CD4-positive, alpha-beta T cell treated with Interleukin-4 for 4 hours (primary cell): Measurements from ENCODE around the gene TBX1.

Source experiments
- DNase-seq: peaks from one replicate; pipeline ENCODE4 v3.0.0-alpha.2; 2020

The TBX1 gene

GRCh38 chr22:19802894-19803735, 42.5 kb downstream of the TBX1 start:
- no peak for DNase-seq

DNA sequence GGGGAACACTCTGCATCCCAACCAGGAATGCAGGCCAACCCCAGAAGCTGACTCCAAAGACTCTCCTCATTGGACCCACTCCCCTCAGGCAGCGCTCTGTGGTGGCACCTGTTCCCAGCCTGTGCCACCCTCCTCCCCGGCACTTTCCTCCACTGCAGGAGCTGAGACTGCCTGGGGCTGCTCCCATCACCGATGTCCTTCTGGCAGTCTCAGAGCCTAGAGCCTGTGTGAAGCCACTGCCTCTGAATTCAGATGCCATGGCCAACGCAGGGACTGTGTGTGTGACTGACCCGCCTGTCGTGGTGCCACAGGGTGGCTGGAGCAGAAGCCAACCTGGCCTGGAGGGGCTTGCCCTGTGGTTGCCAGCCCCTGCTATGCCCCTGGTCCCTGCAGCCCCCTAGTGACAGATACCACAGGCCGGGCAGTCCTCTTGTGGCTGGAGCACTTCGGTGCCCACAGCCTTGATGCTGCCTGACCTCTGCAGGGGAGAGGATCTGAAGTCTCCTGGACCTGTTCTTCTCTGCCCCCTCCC, 43.2 kb downstream of the TBX1 start:
- no peak for DNase-seq

DNA sequence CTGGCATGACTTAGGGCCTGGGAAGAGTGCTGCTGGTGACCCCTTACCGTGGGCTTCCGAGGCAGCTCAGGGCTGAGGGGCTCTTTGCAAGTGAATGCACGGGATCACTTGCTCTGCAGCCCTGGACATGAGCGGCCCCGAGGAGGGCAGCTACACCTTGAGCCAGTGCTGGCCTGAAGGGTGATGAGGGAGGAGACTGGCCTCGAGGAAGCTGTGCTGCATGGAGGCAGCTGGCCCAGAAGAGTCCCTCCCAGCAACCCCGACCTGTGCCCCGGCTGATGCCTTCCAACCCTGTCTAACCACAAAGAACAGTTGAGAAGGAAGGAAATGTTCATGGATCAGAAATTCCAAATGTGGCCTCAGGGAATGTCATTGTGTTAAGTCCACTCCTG, 45.2 kb downstream of the TBX1 start:
- no peak for DNase-seq

DNA sequence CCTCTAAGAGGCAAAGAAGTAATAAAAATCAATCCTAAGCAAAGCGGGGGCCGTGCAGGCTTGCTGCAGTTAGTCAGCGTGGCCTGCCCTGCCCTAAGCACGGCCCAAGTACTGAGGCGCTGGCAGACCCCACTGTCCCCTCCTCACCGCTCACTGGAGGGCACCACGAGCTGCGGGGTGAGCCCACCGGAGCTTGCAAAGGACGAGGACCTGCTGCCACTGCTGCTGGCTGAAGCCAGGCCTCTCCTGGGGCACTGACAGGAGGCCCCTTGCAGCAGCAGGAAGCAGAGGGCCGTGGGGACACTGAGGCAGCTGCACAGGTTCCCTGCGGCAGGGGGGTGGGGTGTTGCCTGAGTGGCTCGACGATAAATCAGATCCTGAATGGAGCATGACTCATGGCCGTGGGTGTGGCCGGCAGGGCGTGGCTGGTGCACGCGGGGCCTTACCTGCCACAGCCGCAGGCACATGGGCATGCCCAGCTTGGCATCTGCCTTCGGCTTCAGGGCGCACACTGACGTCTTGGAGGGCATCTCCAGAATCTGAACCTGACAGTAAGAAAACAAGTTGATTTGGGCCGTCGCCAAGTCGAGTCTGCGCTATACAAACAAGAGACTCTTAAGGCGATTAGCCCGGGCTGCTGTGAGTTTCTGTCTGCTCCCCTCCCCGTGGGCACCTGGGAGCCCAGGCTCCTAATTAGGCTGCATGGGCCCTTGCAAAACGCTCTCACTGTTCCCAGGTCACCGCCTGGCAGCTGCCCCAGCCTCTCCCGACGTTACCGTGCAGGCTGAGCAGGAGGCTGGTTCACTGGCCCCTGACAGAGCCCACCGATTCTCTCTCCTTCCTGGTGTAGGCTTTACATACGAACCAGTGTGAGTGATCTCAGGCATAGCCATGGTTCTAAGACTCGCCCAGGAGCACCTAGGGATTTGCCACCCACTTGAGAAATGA, 45.9 kb downstream of the TBX1 start:
- DNase-seq, result no peak

DNA sequence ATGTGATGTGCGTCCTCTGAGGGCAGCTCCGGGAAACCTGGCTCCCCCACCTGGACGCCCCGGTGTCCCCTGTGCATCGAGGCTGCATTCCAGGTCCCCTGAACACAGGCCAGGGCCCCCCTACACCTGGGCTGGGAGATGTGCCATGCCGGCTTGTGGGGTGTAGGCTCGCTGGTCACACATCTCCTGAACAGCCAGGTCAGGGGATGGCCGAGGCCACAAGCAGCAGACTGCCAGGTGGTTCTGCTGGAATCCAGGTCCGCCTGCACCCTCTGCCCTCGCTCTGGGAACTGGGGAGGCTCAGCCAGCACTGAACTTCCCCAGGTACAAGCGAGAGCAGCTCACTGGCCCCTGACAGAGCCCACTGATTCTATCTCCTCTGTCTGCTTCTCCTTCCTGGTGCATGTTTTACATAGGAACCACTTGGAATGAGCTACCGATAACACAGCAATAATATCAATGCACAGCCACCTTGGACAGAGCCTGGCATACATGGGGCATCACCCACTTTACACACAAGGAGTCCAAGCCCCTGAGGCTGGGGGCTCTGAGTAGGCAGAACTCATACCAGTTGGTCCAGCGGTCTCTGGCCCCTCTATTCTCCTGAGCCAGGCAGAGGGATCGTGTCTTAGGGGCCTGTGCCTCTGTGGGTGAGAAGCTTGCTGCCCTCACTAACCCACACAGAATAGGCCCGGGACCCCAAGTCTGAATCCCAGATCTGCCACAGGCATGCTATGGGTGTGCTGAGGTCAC, 46.8 kb downstream of the TBX1 start:
- no peak for DNase-seq

DNA sequence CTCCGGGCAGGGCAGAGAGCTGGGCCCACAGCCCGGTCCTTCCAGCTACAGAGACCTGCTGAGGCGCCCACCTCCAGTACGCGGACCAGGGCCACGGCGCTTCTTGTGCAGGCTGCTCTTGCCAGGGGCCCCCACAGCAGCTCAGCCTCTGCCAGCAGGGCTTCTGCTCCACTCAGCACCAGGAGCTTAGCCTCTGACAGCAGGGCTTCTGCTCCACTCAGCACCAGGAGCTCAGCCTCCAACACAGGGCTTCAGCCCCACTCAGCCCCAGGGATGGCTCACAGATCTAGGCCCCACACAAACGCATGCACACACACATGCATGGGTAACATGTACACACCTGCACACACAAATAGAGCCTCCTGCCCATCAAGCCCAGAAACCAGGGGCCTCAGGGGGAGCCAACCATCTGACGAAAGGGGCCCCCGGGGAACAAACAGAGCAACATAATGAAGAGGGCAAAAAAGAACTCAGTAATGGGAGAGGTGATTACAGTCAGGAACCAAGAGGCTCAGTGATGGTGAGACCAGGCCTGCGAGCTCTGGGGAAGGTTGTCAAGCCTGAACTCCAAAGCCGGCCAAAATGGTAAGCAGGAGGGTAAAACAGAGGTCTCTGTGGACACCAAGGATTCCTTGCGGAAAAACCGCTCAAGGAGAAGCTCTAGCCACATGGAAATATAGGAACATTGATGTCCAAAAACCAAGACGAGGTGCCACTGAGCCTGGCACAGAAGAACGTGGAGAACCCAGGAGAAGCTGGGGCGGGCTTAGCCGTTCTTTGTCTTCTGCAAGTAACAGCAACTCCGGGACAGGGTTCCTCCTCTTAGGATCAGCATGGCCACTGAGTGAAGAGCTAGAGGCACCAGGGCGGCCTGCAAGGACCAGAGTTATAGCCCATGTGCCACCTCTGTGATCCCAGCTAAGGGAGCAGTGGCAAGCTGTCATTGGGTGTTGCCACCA, 47.6 kb downstream of the TBX1 start:
- DNase-seq, result no peak

GRCh38 chr22:19808873-19809478, 48.4 kb downstream of the TBX1 start:
- no peak for DNase-seq

- DNase-seq, result no peak
These were observed 49.2 kb downstream of the TBX1 start for GRCh38 chr22:19809741-19810140.

- DNase-seq, result no peak
These were observed 50.0 kb downstream of the TBX1 start for GRCh38 chr22:19810381-19811201.

GRCh38 chr22:19811211-19811621, 50.6 kb downstream of the TBX1 start:
- no peak for DNase-seq

- DNase-seq, result no peak
These were observed 51.5 kb downstream of the TBX1 start for GRCh38 chr22:19811811-19812771.

GRCh38 chr22:19812910-19813309, 52.3 kb downstream of the TBX1 start:
- DNase-seq, result no peak

DNA sequence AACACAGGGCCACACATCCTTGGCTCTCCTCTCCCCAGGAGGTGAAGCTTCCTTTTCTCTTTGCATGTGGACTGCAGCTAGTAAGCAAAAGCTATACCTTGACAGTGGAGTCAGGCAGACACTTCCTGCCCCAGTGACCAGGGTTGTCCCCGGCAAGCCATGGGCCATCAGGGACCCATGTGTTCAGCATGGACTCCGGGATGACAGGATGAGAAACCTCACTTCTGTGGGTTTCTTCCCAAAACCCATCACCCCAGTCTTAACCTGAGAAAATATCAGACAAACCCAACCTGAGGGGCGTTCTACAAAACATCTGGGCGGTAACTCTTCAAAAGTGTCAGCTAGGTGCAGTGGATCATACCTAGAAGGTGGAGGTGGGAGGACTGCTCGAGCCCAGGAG, 53.9 kb downstream of the TBX1 start:
- no peak for DNase-seq

- no peak for DNase-seq
These were observed 54.7 kb downstream of the TBX1 start for GRCh38 chr22:19815093-19815822.

- no peak for DNase-seq
These were observed 55.3 kb downstream of the TBX1 start for GRCh38 chr22:19815823-19816290.

- DNase-seq, result no peak
These were observed 56.0 kb downstream of the TBX1 start for GRCh38 chr22:19816372-19817119.
